GM21723 (cell line): ENCODE data around the gene ZCCHC8.
"Not testable (repeated sequence)": the region's sequence is repeated elsewhere in the genome, so short reads cannot be mapped to it uniquely, and the experiment has no call there.

Source experiments
- ATAC-seq: cut with Tn5 transposase; IDR thresholded peaks from one replicate; pipeline ENCODE4 v1.9.1; 2021; ENCODE audit warnings: mild to moderate bottlenecking, moderate library complexity; ENCODE audit not compliant: unreplicated experiment

The ZCCHC8 gene

GRCh38 chr12:122473543-122474323 lies 27.0 kb downstream of the ZCCHC8 start:
- ATAC-seq = peak; percentile 74

- no peak for ATAC-seq
These were observed 29.2 kb downstream of the ZCCHC8 start for GRCh38 chr12:122471324-122472226.

GRCh38 chr12:122470576-122470975 lies 30.2 kb downstream of the ZCCHC8 start:
- ATAC-seq = not testable (repeated sequence)

GRCh38 chr12:122469856-122470255 lies 30.9 kb downstream of the ZCCHC8 start:
- not testable (repeated sequence) for ATAC-seq

- no peak for ATAC-seq
These were observed 32.7 kb downstream of the ZCCHC8 start for GRCh38 chr12:122467983-122468382.

GRCh38 chr12:122464317-122465042 lies 36.3 kb downstream of the ZCCHC8 start:
- ATAC-seq = not testable (repeated sequence)

- no peak for ATAC-seq
These were observed 40.1 kb downstream of the ZCCHC8 start for GRCh38 chr12:122460641-122461040.

- no peak for ATAC-seq
These were observed 40.7 kb downstream of the ZCCHC8 start for GRCh38 chr12:122460061-122460460.

- ATAC-seq = no peak
These were observed 41.5 kb downstream of the ZCCHC8 start for GRCh38 chr12:122459211-122459610.

- ATAC-seq = no peak
These were observed 42.4 kb downstream of the ZCCHC8 start for GRCh38 chr12:122458105-122459035.

- no peak for ATAC-seq
These were observed 43.1 kb downstream of the ZCCHC8 start for GRCh38 chr12:122457627-122458026.

GRCh38 chr12:122454739-122455138 lies 46.0 kb downstream of the ZCCHC8 start:
- no peak for ATAC-seq

GRCh38 chr12:122454250-122454721 lies 46.4 kb downstream of the ZCCHC8 start:
- no peak for ATAC-seq

GRCh38 chr12:122452701-122453285 lies 47.9 kb downstream of the ZCCHC8 start:
- ATAC-seq = no peak

GRCh38 chr12:122449317-122449716 lies 51.4 kb downstream of the ZCCHC8 start:
- no peak for ATAC-seq

GRCh38 chr12:122447825-122448224 lies 52.9 kb downstream of the ZCCHC8 start:
- ATAC-seq = not testable (repeated sequence)

GRCh38 chr12:122446390-122446789 lies 54.3 kb downstream of the ZCCHC8 start:
- ATAC-seq = not testable (repeated sequence)

GRCh38 chr12:122444071-122444470 lies 56.7 kb downstream of the ZCCHC8 start:
- ATAC-seq = not testable (repeated sequence)

GRCh38 chr12:122438822-122439221 lies 61.9 kb downstream of the ZCCHC8 start:
- not testable (repeated sequence) for ATAC-seq
